Fibroblast of skin of left biceps (primary cell): Measurements from ENCODE around the gene BCL11B.
A peak's percentile ranks its signal among the peaks of the same experiment; 100 is the strongest.
"Not testable (repeated sequence)": the region's sequence is repeated elsewhere in the genome, so short reads cannot be mapped to it uniquely, and the experiment has no call there.

Experiments
- DNase-seq, 2 experiments: peaks; one replicate each; pipeline ENCODE4 v3.0.0-alpha.2; 2013; ENCODE audit warnings: low read depth in 2 of 2

The BCL11B gene

DNA sequence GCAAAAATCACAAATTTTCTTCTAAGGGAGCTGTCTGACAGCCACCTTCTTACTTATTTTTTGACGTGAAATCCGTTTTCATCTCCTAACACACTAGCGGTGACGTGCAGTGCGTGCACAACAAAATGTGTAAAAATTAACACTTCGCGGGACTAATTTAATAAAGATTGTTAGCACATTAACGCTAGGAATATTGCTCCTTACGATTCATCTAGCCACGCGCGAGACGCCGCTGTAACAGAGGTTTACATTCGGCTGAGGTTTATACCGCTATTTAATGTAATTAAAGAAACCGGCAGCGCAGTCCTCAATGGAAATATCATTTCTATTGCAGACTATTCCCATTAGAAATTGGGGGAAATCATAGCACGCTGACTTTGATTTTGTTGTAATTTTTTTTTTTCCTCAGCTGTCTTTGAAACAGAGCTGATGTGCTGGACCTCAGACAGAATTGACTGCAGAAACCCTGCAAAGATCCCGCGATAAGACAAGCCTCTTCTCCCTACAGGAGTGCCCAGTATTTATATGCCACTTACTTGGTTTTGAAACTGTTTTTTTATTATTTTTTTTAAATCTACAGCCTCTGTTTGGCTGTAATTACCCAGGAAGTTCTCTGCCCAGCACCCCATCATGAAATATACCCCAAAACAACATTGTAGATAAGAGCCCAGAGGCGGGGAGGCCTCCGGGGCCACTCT lies 31.2 kb downstream of the BCL11B start:
- no peak for DNase-seq

- no peak for DNase-seq
These were observed 32.3 kb downstream of the BCL11B start for GRCh38 chr14:99239661-99240092.

DNA sequence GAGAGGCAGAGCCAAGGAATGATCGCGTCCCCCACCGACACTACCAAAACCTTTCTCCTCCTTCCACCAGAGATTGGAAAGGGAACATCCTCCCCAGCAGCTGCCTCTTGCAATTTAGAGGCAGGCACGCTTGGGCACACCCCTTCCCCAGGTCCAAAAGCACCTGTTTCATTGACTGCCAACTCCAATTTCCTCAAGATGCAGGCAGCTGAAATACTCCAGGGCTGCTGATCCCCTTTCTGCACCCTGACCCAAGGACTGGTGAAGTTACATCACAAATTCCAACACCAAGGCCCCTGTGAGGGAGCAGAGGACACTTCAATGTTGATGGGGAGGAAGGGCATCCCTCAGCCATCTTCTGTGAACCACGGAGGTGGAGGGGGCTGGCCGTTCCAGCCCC lies 33.8 kb downstream of the BCL11B start:
- no peak for DNase-seq

- no peak for DNase-seq
These were observed 34.7 kb downstream of the BCL11B start for GRCh38 chr14:99237288-99237687.

GRCh38 chr14:99236386-99237138 lies 35.4 kb downstream of the BCL11B start:
- no peak for DNase-seq

DNA sequence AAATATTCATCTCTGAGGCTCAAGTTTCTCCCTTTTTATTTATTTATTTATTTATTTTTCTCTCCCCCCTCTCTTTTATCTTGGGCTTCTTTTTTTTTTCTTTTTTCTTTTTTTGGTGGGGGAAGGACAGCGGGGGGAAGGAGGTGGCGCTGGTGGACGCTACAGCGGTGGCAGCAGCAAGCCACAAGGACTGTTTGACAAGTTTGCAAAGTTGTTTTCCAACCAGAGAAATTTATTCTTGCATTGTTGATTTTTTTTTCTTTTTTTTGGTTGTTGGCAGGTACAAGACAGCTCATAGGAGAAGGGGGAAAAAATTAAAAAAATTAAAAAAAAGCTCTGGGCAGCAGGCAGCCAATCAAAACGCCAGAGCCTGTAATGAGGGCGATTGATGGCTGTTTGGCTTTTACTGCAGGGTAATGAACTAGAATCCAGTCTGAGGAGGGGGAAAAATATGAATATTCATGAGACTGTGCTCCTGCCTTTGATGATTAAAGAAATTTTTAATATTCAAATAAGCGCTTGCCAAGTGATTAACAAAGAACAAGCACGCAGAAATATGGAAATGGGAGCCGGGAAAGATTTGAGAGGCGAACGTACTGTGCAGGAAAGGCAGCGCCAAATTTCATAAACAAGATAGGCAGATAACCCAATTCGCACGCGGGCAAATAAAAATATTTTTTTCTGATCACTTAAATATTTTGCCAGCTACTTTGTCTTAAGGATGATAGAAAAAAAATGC lies 36.2 kb downstream of the BCL11B start:
- DNase-seq = no peak

GRCh38 chr14:99234961-99235571 lies 36.9 kb downstream of the BCL11B start:
- DNase-seq = peak in 1 of 2 experiments; percentile 39

- DNase-seq = no peak
These were observed 37.6 kb downstream of the BCL11B start for GRCh38 chr14:99234355-99234754.

DNA sequence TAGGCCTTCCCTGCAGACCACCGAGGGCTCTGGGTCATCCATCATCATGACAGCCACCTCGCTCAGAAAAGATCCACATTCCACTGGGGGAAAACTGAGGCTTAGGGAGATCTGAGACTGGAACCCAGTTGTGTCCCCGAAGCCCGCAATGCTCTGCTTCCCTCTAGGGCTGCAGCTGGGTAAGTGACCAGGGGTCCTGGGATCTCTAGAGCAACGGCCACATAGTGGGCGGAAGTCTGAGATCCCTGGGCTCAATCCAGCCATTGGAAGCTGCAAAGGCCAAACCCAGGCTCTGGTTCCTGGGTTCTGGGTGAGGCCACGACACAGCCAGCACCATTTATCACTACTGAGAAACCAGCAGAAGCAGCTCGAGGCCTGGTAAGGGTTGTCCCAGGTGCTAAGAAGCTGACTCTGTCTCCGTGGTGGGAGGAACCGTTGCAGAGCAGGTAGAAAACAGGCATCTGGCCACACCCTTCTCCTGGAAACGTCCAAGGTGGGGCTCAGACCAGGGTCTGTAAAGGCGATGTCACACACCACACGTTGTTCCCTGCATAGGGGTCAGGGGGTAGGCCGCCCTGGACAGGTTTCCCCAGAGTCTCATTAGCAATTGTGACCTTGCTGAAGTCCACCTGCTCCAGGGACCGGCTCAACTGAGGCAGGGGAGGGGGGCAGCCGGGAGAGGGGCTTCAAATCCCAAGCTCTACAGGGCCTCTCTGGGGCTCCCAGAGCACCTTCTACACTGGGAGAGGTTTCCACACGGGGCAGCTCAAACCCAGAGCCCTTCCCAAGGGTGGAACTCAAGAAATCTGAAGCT lies 38.6 kb downstream of the BCL11B start:
- no peak for DNase-seq

DNA sequence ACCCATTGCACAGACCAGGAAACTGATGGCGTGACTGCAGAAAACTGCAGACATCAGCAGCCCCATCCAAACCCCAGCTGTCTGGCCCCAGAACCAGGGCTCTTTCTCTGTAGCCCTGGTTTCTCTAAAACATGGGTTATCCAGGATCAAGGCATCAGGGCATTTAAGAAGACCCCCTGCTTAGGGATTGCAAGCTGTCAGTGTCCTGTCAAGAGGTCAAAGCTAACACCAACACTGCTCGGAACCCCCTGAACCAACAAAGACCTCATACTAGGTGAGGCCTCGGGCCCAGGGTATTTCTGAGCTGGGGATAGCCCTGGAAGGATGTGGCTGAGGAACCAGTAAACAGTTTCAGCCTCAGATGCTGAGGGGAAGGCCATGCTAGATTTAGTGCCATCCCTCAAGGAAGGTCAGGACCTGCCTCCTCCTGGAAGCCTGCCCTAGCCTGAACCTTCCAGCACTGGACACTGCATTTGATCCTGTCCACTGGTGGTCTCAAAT lies 39.2 kb downstream of the BCL11B start:
- no peak for DNase-seq

GRCh38 chr14:99231850-99232713 lies 39.9 kb downstream of the BCL11B start:
- DNase-seq = peak; percentile 74 to 79

DNA sequence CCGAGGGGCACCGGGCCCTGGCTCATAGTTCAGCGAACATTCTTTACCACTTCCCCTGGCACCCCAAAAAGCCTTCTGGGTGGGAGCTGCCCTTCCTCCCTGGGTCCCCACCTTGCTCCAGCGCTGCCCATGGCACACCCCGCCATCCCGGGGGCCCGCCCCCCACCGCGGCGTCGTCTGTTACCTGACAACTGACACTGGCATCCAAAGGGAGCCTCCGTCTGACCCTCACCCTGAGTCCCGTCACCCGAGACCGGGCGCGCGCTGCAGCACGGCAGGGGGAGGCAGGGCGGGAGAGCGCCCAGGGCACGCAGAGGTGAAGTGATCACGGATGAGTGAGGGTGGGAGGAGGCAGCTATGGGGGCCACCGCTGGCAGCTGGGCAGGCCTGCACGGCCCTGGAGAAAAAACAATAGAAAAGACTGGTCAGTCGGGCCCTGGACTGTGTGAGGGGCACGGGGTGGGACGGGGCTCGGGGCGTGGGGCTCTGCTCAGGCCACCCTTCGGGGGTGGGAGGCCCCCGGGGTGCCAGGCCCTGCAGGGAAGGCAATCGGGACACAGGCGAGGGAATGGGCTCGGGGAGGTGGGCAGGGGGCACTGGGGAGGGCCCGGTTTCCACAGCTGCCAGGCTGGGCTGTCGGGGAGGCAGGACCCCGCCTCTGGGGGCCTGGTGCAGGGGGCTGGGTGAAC lies 40.7 kb downstream of the BCL11B start:
- DNase-seq = no peak

GRCh38 chr14:99230208-99231151 lies 41.5 kb downstream of the BCL11B start:
- no peak for DNase-seq

DNA sequence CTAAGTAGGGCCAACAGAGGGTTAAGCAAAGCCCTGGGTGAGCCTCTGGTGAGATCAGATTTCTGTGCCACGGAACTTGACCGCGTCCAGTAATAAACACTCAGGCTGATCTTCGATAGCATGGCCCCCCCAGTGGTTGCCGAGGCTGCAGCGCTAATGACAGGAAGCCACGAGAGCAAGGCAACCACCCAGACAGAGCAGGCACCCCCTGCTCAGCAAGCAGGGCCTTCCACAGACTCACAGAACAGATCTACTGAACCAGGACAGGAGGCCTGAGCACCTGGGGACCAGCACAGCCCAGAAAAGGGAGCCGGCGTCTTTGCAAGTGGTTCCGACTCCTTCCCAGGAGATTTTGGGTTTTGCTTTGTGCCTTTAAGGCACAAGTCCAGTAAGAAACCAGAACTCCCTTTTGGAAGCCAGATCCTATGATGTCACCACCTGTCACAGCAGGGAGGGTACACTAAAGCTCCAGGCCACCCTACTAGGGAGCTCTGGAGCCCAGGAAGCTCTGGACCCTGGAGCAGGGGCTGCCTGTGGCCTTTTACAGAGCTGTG lies 42.3 kb downstream of the BCL11B start:
- no peak for DNase-seq

- not testable (repeated sequence) for DNase-seq
These were observed 43.2 kb downstream of the BCL11B start for GRCh38 chr14:99228760-99229159.

GRCh38 chr14:99226687-99227086 lies 45.3 kb downstream of the BCL11B start:
- DNase-seq = no peak

- DNase-seq = peak; percentile 45 to 56
These were observed 46.4 kb downstream of the BCL11B start for GRCh38 chr14:99225436-99226203.
